ENCODE measurements around the gene RRAS2. TPM values are rescaled to one million over a fixed set of nuclear protein-coding genes. Genes with fewer than 3 reads are reported as not detected.

Gene RRAS2
- total and polyA plus RNA-seq, 4 donors, result 21.2 to 73.5 (median 35.0) TPM

GRCh38 chr11:14228356-14228755, 130.6 kb downstream of the RRAS2 start:
- TF ChIP-seq CTCF (IDR thresholded peaks at IDR 0.05; ENCODE audit: control extremely low read depth, extremely low read depth), result no peak
- 60 to 69% methylated on average over 2 of the region's 2 CpGs for WGBS, 2 donors
- ATAC-seq (ENCODE audit: insufficient read depth, low FRiP score), result no peak

More at GRCh38 chr11:14228356-14228755, 130.6 kb downstream of the RRAS2 start:
- peaks cover 0 to 5% (median 2%) of the 10 kb centered on the region in 4 donors for H3K9me3 ChIP-seq (ENCODE audit: control insufficient read depth in 4 of 4, insufficient read depth in 3 of 4, low read length in 3 of 4)
- no peak for DNase-seq
- H3K36me3 ChIP-seq (ENCODE audit: control insufficient read depth in 4 of 4, insufficient read depth in 4 of 4, low read length in 4 of 4), result peaks cover 0 to 3% (median 0%) of the 10 kb centered on the region in 4 donors
- H3K9ac ChIP-seq (ENCODE audit: insufficient read depth in 1 of 2, low read length in 2 of 2), result no peak overlapping the region
- peaks cover 0 to 24% (median 0%) of the 10 kb centered on the region in 5 donors for H3K4me1 ChIP-seq (ENCODE audit: control insufficient read depth in 5 of 5, insufficient read depth in 5 of 5, low read length in 5 of 5)
- no peak overlapping the region for H3K4me3 ChIP-seq
- H3K27ac ChIP-seq (ENCODE audit: low read depth in 1 of 2, low read length in 1 of 2), result no peak overlapping the region
- no peaks in the 10 kb centered on the region for H3K27me3 ChIP-seq (ENCODE audit: control insufficient read depth in 3 of 3, insufficient read depth in 3 of 3, low read length in 2 of 3)

Other genes with a start within 250 kb of the RRAS2 start
- gene COPB1, start 140.6 kb upstream of the RRAS2 start, total RNA-seq, result 100 to 1,000 TPM in 1 of 2 donors, 10 to 100 TPM in 1; 99.1 to 156 TPM
- gene COPB1, start 140.6 kb upstream of the RRAS2 start, polyA plus RNA-seq, result 10 to 100 TPM; 47.6 to 77.4 TPM
- 100 to 1,000 TPM; 129 to 146 TPM for gene PSMA1, start 161.2 kb upstream of the RRAS2 start, total RNA-seq
- gene PSMA1, start 161.2 kb upstream of the RRAS2 start, polyA plus RNA-seq, result 100 to 1,000 TPM; 153 to 250 TPM